HG02870 (cell line): ENCODE data around the gene PARVA.

Experiments
- ATAC-seq: cut with Tn5 transposase; IDR thresholded peaks from one replicate; pipeline ENCODE4 v1.9.1; 2021; ENCODE audit warnings: mild to moderate bottlenecking, moderate library complexity; ENCODE audit not compliant: unreplicated experiment

PARVA gene

DNA sequence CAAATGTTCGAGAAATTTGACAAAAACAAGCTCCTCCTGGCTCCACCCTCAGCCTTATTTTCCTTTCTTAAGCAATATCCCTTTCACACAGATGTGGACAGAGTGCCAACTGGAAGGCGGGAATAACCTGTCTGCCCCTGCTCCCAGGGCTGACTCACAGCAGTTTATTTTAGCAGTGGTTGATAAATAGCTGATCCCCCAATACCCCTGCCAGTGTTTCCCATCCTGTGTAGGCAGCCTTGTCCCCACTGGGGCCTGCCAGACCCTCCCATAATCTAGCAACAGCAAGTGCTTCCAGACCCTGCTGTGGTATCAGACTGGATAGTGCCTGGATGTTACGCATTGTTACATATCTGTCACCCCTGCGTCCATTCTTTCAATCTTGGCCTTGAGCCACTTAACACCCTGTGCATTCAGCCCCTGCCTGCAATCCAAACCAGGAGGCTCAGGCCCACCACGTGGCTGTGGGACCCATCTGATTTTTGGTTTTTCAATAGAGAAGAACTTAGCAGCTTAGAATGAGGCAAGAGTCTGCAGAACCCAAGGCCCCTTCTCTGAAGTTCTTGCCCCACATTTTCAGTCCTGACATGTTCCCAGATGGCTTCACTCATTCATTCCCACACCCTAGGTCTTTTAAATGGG, 53.7 kb downstream of the PARVA start:
- no peak for ATAC-seq

DNA sequence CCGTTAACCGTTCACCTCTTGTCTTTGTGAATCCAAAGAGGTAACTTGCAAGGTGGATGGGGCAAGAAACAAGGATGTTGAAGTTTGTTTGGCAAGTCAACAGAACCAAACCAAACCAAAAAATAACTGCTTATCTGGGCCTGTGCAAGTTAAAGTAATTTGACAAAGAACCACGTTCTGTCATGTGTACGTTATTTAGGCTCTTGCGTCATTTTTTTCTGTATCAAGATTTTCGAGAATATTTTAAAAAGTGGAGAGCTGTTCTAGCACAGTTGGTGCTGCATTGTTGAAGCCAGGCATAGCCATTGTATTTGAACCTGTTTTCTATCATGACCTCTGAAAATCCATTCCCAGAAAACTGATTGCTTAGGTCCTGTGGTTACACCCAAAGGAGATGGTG, 55.1 kb downstream of the PARVA start:
- no peak for ATAC-seq

DNA sequence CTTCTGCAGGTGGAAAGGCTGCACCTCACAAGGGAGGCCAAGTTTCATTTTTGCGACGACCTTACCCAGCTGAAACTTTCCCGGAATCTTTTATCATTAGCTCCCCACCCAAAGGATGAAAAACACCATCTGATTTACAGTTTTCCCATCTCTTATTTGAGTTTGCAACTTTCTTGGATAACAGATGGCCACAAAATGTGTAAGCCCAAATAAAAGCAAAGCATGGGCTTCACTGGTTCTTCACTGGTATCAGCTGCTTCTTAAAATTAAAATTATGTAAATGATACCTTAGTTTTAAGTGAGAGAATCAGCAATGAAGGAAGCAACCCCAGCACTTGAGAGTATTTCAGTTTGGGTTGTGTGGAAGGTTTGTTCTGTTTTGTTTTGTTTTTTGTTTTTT, 55.8 kb downstream of the PARVA start:
- no peak for ATAC-seq

DNA sequence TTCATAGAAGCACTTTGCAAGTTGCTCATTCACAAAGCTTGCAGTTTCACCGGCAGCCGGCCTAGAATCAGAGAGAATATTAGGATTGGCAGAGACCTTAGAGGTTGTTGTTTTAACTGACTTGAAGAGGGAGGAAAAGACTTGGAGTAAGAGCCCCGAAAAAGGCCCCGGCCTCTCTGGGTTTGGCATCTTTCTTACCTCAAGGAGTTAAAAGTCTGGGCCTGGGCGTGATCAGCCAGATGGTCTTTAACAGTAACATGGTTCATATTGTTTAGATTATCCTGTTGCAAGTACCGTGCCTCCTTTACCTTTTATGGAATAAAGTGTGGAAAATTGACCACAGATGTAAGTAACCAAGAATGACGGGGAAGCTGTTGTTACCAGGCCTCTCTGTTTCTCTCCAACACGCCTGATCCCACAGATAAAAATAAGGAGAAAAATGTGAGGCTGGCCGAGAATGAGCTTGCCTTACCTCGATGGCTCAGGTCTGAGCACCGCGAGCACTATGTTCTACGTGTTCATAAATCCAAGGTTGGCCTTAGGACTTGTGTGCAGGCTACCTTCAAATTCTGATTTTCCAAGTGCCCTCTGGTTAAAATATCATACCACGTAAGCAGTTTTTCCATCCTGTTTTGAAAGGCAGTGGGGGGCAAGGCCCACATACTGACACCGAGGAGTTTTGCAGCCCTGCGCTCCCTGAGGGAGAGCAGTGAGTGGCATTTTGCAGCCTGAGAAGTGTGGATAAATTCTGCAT, 56.4 kb downstream of the PARVA start:
- no peak for ATAC-seq

DNA sequence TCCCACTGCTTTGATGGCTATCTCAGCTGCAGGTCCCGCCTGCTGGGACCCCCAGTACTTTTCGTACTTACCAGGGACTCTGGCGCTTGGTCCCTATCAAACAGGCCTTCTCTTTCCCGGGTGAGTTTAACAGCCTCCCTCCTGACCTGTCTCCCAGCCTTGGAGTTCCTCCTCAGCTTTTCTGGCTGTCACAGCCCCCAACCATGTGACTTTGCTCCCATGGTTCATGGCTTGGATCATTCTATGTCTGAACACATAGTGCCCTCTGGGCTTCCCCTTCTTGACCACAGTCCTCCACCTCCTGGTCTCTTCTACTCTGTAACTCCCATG, 56.9 kb downstream of the PARVA start:
- no peak for ATAC-seq

DNA sequence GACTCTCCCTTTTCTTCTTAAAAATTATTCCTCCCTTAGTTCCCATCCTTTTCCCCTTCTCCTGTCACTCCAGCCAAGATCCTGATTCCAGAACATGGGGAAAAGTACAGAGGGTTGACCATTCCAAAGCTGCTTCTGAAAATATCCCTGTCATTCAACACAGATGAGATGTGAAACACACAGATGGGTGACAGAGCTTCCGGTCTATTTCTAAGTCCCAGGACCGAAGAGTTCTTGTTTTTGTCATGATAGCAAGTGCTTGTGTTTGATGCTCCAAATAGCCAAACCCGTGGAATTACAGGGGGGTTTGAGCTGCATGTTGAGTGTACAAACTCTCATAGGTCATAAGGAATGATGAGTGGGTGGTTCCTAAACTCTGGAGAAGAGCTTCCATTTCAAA, 57.9 kb downstream of the PARVA start:
- no peak for ATAC-seq

DNA sequence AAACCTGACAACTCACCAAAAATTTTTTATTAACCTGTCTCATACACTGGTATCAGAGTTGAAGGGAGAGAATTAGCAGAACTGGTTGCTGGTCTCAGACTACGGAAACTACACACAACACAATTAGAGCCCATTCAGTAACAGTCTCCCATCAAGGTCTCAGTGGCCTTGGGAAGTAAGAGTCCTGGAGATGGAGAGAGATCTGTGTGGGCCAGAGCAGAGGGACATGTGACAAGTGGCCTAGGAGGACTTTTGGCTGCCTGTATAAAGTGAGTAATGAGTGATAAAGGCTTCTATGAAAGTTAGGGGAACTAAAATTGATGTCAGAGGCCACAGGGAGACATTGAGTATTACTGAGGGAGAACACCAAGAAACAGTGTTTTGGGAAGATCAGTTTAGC, 58.9 kb downstream of the PARVA start:
- no peak for ATAC-seq

DNA sequence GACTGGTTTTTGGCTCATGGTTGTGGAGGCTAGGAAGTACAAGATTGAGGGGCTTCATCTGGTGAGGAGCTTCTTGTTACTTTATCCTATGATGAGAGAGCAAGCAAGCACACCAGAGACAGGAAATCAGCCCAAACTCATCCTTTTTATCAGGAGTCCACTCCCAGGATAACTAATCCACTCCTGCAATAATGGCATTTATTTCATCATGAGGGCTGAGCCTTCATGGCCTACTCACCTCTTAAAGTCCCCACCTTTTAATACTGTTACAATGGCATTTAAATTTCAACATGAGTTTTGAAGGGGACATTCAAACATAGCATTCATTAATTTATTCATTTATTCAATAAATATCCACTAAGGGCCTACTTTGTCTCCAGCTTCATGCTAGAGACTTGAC, 60.9 kb downstream of the PARVA start:
- no peak for ATAC-seq

DNA sequence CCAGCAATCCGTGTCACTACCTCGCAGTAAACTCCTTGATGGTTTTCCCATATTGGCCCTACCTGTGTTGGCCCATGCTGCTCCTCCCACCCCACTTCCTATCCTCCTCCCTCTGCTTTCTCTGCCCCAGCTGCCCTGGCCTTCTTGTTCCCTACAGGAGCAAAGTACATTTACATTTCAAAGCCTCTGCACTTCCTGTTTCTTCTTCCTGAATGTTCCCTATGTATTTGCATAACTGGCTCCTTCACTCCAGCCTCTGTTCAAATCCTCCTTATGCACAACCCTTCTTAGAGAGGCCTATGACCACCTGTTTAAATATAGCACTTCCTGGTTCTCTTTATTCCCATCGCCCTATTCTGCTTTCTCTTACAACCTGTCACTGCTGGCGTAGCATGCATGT, 62.2 kb downstream of the PARVA start:
- ATAC-seq, result no peak

DNA sequence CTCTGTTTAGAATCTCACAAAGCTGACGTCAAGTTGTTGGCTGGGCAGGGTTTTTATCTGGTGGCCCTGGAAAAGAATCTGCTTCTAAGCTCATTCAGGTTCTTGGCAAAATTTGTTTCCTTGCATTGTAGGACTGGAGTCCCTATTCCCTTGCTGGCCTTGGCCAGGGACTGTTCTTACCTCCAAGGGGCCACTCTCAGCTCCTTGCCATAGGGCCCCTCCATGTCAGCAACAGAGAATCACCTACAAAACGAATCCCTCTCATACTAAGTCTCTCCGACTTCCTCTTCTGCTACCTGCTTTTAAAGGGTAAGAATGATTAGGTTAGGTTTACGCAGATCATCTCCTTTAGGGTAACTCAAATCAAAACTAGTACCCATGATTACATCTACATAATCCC, 63.2 kb downstream of the PARVA start:
- ATAC-seq, result no peak

DNA sequence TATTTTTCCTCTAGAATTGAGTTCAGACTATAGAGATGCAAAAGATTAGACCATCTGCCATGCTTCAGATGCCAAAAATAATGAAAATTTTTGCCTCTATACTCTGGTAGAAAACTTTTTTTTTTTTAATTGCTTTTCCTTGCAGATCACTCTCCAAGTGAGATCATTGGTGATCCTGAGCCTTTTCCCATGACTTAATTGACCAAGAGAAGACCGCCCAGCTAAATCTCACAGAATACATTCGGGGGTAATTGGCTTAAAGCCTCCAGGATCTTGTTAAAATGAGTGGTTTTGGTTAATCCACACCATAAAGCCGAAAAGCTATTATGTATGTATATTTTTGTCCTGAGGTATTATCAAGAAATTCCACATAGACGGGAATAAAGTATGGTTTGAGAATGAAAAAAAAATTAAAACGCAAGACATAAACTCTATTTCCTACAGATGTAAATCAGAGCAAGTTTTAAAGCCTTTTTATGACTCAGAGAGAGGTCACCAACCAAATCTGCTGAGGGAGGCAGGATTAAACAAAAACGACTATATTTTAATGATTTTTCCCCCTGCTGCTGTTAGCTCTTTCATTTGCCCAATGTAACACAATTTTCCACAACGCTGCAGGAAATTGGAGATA, 64.0 kb downstream of the PARVA start:
- no peak for ATAC-seq

DNA sequence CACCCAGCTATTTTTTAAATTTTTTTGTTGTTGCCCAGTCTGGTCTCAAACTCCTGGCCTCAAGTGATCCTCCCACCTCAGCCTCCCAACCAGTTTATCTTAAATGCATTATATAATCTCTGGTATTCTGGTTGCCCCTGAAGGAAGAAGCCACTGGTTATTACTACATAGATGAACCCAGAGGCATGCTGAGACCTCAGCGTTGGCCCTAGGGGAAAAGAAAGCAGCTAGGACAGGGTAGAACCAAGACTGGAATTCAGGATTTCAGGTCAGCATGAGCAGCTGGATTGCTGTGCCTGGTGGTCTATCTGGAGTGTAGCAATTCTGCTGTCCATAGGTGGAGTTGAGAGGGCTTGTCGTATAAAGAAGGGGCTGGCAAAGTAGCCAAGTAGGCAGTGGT, 67.2 kb downstream of the PARVA start:
- ATAC-seq, result no peak

DNA sequence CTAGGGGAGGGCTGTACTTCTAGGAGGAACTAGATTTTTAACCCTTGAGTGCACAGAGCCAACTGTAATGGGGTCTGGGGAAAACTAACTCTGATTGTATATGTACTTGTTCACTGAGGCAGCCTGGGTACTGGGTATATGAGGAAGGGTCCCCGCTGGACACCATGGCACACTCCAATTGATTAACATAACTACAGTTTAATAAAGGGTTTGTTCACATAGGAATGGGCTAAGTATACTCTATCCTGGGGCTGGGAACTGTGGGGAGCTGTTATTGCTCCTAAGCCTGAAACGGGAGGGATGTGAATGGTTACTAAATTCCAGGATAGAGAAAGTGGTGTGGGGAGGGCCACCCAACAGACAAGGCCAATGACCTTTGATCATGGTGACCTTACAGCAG, 67.6 kb downstream of the PARVA start:
- ATAC-seq, result no peak

DNA sequence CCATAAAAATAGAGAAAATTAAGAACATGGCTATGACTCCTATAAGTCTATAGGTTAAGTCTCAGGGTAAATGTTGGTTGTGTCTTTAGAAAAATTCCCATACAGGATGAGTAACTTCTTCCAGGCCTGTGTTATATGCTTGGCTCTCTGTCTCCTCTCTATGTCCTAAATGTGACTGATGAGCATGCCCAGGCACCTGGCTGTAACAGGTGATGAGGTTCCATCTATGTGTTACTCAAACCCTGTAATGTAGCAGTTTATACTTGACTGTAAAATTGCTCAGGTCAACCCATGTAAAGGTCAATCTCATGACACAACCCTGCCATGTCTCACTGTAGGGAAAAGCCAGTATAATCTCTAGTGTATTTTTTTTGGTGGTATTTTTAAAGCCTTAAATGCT, 69.5 kb downstream of the PARVA start:
- no peak for ATAC-seq

DNA sequence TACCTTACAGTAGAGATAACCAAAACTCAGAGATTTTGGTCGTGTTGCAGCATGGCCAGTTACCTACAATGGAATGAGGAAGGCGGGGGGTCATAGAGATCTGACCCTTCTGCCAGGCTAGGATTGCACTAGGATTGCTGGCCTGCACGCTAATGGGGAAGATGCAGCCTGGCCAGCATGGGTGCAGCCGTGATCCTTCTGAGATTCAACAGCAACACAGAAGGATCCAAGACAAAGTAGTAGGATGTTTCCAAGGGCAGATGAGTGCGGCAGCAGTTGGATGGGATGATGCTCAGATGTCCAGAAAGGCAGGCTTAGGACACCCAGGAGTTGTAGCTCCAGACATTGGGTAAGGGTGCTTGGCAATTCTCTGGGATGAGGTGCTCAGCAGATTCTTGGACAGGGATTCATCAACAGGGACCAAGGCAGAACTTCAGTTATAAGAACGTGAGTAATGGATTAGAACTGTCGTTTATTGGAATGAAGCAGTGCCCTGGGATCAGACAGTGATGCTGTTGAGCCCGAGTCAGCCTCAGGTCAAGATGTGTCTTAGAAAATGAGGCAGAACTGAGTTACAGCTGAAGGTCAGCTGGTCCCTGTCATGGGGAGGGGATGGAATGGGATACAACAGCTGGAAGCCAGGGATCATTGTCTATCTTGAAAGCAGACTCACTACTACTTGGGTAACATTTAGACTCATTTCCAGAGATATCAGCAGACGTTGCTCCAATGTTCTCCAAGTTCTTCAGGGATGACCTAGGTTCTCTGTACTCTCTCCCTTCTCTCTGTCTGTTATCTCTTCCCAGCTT, 71.0 kb downstream of the PARVA start:
- ATAC-seq, result no peak

DNA sequence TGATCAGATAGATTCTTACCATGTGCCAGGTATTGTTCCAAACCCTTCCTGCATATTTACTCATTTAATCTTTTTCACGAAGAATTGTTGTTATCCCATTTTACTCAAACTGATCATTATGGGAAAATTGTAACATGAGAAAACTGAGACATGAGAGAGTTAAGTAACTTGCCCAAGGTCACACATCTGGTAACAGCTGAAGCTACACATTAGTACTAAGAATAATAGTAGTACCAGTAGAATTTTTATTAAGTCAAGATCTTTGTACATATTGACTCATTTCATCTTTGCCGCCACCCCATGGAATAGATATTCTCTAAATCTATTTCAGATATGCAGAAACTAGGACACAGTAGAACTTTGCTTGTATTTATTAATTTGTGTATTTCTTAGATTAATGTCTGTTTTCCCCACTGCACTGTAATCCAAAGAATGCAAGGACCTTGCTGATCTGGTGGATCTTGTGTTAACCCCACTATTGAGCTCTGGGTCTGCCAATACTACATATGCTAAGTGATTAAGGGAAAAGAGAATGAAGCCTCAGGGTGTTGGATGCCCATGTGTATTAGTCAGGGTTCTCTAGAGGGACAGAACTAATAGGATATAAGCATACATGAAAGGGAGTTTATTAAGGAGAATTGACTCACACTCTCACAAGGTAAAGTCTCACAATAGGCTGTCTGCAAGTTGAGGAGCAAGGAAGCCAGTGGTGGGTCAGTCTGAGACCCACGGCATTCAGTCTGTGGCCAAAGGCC, 72.8 kb downstream of the PARVA start:
- ATAC-seq, result no peak

DNA sequence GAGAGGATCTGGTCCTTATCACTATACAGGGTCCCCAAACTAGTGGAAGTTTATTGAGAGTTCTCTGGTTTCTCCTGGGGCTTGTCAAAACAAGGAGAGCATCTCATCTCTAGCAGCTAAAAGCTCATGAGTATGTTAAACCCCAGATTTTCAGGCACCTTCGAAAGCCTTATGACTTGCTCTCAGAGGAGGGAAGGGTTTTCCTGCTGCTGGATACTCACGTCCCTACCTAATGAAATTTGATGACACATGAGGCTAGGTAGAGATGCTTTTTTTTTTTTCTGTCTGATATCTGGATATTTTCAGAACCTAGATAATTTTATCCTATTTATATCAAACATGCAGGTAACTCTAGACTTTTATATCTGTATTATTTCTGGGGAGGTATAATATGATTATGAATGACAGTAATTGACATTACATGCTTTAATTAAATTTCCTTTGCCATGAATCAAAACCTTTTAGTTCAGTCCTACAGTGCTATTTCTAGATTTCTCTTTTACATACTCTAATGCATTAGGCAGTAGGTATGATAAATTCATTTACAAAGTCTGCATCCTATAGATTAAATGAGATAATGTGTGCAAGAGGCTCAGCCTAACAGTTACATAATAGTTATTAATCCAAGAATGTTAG, 73.9 kb downstream of the PARVA start:
- no peak for ATAC-seq

DNA sequence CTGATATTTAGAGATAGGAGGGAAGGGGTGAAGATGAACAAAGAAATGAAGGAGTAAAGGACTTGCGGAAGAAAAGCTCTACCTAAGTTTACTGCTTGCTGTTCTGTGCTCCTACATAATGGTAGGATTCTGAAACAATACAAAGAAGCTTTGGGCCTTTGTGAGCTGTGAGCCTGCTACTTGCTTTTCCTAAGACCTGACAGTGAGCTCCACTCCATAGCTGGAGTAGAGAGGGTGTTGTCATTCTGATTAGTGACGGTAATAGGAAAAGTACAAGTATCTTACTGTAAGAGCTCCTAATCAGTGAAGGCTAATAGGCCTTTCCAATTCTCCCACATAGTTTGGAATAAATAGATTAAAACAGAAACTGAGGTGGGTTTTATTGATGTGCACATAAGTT, 75.9 kb downstream of the PARVA start:
- no peak for ATAC-seq

DNA sequence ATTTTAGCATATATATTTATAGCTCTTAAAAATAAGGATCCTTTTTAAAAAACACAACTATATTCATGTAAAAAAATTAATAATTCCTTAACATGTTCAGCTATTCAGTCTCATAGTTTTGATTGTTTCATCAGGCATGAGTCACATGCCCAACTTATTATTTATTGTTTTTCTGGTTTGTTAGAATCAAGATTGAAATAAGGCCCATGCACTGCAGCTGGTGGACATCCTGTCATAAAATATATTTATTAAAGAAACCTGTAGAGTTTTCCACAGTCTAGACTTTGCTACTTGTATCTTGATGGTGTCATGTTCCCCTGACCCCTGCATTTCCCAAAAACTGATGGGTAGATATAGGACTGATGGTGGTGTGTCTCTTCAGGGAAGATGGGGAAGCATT, 77.4 kb downstream of the PARVA start:
- no peak for ATAC-seq

DNA sequence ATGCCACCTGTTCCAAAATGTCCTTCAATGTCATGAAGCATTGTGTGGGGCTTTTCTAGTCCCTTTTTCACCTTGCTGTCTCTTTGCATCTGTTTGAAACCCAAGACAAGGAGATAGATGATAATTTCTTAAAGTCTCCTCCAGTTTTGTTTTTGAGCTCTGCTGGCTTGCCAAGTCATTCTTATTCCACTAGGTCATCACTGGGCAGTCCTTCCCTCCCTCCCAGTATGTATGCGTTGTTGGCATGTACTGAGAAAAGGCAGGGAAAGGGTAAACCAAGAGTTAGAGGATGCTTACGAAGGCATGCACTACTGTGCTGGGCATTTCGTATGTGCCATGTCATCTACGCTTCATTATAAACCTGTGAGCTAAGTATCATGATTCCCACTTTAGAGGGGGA, 78.6 kb downstream of the PARVA start:
- no peak for ATAC-seq
